ENCODE measurements around the gene PRDM16.

PRDM16 gene

GRCh38 chr1:3321559-3322449 lies 252.8 kb downstream of the PRDM16 start:
- no peak for TF ChIP-seq CTCF (conservative IDR thresholded peaks at IDR 0.05)
- TF ChIP-seq ZFX (IDR thresholded peaks at IDR 0.05), result no peak
- no peak overlapping the region for H3K27ac ChIP-seq

- H3K27ac ChIP-seq, result no peak overlapping the region
- no peak for TF ChIP-seq CTCF (conservative IDR thresholded peaks at IDR 0.05)
- TF ChIP-seq ZFX (IDR thresholded peaks at IDR 0.05), result no peak
Measured at GRCh38 chr1:3322450-3323020, 253.5 kb downstream of the PRDM16 start.

- H3K27ac ChIP-seq, result no peak overlapping the region
- no peak for TF ChIP-seq ZFX (IDR thresholded peaks at IDR 0.05)
- no peak for TF ChIP-seq CTCF (conservative IDR thresholded peaks at IDR 0.05)
Measured at GRCh38 chr1:3323021-3323795, 254.2 kb downstream of the PRDM16 start.

GRCh38 chr1:3323796-3324703 lies 255.0 kb downstream of the PRDM16 start:
- H3K27ac ChIP-seq, result no peak overlapping the region

GRCh38 chr1:3324704-3325535 lies 255.9 kb downstream of the PRDM16 start:
- TF ChIP-seq CTCF (conservative IDR thresholded peaks at IDR 0.05) (no peak), ZFX (IDR thresholded peaks at IDR 0.05) (no peak)
- H3K27ac ChIP-seq, result no peak overlapping the region

More at GRCh38 chr1:3323796-3324703, 255.0 kb downstream of the PRDM16 start:
- TF ChIP-seq ZFX (IDR thresholded peaks at IDR 0.05), result no peak
- TF ChIP-seq CTCF (conservative IDR thresholded peaks at IDR 0.05), result no peak

Measured in C4-2B (cell line).